TTC549 (cell line): ENCODE results near the gene ZAR1L.

Source experiments
- FAIRE-seq: peaks from 2 replicates; lab custom pipeline; 2012; peaks lifted over from hg19 to GRCh38; lab: Jason Lieb, UNC

Gene ZAR1L

GRCh38 chr13:32302461-32302860 lies 12.7 kb downstream of the ZAR1L start:
- no peak for FAIRE-seq

- no peak for FAIRE-seq
Measured at GRCh38 chr13:32300920-32301319, 14.2 kb downstream of the ZAR1L start.

- no peak for FAIRE-seq
Measured at GRCh38 chr13:32300406-32300805, 14.8 kb downstream of the ZAR1L start.

DNA sequence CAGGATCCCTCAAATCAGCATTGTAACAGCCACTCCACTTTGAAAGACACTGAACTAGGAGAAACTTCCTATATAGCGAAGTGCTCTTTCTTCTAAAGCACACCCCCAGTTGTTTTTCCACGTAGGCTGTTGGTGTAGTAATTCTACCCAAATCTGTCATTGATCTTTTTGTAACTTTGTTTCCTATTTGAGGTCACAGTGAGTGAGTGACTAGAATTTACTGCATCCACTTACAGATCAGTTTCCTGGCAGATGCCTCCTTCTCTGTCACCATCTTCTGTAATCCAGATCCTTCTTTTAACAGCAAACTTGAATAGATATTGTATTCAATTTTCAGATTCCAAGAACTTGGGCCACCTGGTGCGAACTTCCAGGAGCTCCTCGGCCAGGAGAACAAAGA lies 15.3 kb downstream of the ZAR1L start:
- FAIRE-seq: no peak

- FAIRE-seq: no peak
Measured at GRCh38 chr13:32298695-32299094, 16.5 kb downstream of the ZAR1L start.

DNA sequence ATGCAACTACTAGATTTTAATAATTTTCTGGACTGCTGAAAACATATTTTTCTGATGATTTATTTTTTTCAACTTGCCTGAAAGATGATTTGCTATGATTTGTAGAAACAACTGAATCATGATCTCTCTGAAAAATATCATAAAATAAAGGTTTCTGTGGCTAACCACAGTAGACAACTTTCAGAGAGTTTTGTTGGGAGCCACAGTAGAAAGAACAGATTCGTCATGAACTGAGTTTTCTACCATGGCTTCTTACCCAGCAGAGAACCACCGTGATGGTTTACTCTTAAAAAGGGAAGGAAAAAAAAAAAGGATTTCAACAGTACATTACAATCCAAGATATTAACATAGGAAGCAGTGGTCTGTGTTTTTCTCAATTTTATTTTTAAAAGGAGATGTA lies 18.0 kb downstream of the ZAR1L start:
- FAIRE-seq: no peak

GRCh38 chr13:32285633-32285965 lies 29.6 kb downstream of the ZAR1L start:
- FAIRE-seq: no peak

DNA sequence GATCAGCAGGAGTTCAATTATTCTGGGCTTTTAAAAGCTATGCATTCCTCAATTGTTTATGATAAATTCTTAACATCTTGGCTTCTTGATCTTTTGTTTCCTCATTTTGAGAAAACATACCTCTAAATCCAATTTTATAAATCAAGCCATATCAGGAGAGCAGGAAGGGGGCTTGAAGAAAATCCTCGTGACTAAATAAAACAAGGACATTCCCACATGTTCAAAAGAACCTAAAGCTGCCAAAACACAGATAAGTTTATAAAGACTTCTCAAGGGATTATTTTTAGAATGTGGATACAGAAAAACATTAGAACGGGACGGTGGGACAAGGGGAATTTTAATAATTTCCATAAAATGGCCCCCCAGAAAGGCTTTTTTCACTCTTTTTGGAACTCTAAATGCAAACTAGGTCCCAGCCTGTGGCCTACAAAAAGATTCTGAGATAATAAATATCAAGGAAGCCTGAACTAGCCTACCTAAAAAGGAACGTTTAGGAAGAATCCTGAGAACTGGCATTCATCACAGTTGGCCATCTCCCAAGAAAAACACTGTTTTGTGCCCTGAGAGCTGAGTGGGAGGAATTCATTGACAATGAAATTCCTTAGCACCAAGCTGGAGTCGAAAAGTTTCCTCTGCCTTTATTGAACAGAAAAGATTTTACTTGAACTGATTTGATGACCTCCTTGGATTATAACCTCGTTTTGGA lies 30.1 kb downstream of the ZAR1L start:
- no peak for FAIRE-seq

DNA sequence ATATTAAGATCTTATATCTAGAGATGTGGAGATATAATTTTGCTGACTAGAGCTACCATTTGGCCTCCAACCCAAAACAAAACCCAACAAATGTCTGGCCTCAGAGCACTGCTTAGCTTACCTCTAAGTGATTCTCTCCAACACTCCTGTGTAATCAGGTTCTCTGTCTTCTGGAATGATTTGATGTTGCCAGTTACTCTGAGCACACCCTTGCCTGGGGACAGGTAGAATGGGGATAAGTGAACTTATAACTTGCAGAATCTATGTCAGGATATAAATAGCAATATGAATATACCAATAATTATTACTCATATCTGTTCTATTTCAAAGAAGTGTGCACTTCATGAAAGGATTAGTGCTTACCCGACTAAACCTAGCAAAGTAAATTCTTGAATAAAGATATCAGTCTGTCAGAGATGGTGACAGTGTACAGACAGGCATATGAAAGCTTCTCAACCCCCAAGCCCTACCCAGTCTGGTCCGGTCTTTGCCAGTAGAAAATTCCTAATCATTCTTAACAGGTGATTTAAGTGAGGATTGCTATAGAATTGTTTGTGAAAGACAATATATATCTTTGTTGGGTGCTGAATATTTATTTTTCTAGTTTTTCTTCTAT lies 33.0 kb downstream of the ZAR1L start:
- FAIRE-seq: no peak

DNA sequence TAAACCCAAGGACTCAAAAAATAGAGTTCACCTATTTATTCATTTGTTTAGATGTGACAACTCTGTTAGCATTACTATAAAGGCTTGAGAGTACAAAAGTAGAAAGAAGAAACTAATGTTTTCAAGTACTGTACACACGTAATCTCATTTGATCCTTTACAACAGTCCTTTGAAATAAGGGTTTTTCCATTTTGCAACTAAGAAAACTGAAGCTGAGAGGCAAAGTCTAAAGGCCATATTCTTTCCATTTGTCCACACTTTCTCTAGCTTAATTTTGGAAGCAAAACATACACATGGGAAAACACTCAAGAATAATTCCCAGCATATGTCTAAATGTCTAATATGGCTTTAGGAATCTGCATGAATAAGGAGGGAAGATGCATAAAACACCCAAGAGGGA lies 34.1 kb downstream of the ZAR1L start:
- FAIRE-seq: no peak

DNA sequence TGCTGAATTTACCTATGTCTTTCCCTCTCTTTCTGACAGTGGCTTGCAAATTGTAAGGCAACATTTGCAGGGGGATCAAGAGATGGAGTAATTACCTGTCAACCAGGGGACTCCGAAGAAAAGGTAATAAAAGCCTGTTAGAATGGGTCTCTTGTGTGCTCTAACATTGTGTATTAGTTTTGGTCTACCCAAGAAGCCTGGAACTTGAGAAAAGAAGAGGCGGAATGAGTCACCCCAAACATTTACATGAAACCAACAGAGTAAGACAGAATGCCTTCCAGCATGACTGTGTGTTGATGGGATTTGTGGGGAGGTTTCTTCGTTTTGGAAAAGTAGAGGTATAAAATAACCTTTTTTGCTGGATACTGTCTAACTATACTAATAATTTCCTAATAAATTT lies 36.7 kb downstream of the ZAR1L start:
- FAIRE-seq: no peak

DNA sequence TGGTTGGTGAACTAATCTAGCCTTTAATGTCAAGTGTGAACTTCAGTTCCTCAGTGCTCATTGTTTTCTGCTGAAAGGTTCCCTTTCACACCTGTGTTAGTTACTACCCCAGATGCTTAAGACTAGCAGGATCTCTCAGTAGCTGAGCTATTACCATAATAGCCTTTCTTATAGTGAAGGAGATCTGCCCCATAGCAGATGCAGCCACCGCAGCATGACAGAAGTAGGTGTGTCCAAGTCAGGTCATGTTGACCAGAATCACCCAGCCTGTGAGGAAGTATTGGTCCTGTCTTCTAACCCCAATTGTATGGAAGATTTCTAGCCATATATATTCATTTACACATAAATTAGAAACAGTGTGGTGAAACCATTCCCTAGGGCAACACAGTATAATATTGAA lies 37.3 kb downstream of the ZAR1L start:
- FAIRE-seq: no peak

DNA sequence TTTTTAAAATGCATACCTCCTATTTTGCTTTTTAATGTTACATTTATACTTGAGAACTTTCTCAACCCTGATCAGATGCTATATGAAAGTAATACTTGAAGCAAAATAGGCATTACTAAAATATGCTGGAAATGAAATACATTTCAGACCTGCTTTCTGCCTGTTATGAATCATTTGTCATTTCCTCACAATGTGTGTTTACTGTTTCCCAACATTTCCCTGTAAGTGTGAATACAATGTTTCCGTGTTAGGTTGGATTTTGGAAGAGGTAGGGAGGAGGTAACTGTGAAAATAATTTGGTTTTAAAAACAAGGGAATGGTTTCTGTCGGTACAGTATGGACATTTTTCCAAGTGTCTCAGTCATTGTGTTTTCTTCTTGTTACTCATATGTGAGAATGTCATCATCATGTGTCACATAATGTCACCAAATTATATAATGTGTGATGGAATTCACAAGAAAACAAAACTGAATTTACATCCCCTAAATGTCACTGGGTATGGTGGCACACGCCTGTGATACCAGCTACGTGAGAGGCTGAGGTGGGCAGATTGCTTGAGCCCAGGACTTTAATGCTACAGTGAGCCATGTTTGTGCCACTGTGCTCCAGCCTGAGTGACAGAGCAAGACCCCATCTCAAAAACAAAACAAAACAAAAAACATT lies 43.0 kb downstream of the ZAR1L start:
- FAIRE-seq: no peak

DNA sequence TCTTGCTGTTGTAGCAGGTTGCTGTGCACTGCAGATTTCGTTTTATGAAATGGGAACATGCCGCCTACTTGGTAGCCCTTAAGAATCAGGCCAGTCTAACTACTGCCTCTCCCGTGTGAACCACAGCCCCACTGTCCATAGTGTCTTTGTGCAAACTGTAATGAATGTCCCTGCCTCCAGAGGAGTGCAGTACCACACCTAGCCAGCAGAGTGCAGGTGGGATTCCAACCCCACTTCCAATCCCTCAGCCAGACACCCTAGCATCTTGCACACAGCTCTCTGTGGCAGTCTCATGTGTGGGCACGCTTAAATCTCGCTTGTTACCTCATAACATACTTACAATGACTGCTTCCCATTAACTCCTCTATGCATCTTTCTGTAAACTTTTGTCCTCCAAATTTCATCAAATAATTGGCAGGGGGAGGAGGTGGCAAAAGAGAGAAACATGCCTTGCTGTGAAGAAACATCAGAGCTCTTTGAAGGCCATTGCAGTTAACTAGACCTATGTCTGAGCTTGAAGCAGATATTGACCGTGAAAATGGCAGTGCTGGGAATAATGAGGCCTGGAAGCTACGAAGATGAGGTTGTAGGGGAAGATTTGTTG lies 47.2 kb downstream of the ZAR1L start:
- no peak for FAIRE-seq

- no peak for FAIRE-seq
Measured at GRCh38 chr13:32266130-32266529, 49.0 kb downstream of the ZAR1L start.

- no peak for FAIRE-seq
Measured at GRCh38 chr13:32265726-32266125, 49.4 kb downstream of the ZAR1L start.

DNA sequence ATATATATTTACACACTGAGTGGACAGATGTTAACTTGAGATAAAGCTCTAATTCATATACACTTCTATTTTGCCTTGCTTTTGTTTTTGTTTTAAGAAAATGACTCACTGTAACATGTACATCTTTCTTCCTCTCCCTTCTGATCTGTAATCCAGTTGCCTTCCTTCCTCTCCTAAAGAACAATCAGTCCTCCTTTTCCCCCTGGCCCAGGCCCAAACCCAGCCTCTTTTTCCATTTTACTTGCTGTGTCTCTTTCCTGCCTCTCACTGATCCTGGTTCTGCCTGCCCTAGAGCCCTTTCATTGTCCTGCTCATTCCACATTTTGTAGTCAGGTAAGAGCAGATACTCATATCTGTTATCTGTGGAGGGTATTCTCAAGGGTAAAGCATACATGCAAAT lies 50.8 kb downstream of the ZAR1L start:
- FAIRE-seq: no peak

DNA sequence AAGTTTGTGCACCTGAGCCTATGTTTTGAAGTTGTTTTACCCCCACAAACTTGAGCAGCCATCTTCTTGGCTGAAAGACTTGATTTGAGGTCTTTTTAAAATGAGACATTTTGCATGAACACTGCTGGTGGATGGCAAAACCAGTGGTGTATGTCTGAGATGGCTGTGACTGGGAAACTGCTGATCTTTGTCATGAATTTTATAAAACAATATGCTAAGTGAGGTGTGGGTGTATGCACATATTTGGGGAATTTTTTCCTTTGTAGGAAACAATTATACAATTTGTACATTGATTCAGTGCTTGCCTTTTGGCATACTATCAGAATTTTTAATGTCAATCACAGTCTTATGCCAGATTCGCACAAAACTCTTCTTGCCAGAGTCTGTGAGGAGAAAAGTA lies 52.5 kb downstream of the ZAR1L start:
- no peak for FAIRE-seq

GRCh38 chr13:32262165-32262564 lies 53.0 kb downstream of the ZAR1L start:
- no peak for FAIRE-seq

- FAIRE-seq: no peak
Measured at GRCh38 chr13:32261567-32261966, 53.6 kb downstream of the ZAR1L start.

- no peak for FAIRE-seq
Measured at GRCh38 chr13:32259116-32259515, 56.0 kb downstream of the ZAR1L start.

DNA sequence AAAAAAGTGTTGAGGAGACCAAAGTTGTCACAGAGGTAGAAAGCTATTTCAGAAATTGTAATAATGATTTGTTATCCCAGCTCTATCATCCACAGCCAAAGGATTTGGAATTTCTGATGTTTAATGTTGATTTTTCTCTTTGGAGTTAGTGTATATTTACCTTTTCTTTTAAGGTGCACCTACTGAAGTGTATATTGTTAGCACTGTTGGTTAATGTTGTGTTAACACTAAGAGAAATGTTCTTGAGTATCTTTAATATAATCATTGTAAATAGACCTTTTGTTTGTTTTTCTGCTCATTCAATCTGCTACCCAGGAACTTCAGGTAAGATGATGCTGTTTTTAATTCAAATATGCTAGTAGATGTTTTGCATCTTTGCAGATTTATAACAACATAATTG lies 57.5 kb downstream of the ZAR1L start:
- FAIRE-seq: no peak

DNA sequence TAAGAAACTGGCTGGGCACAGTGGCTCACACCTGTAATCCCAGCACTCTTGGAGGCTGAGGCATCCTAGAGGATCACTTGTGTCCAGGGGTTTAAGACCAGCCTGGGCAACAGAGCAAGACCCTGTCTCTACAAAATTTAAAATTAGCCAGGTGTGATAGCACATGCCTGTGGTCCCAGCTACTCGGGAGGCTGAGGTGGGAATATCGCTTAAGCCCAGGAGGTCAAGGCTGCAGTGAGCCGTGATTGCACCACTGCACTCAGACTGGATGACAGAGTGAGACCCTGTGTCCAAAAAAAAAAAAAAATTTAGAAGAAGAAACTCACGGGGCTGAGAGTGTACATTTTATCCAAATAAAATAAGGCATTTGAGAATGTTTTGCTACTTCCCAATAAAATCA lies 58.9 kb downstream of the ZAR1L start:
- FAIRE-seq: no peak

- FAIRE-seq: no peak
Measured at GRCh38 chr13:32255724-32256109, 59.4 kb downstream of the ZAR1L start.
